Lung (tissue), 12 donors: ENCODE measurements around the gene ZC3H13. TPM values are rescaled to one million over a fixed set of nuclear protein-coding genes. Genes with fewer than 3 reads are reported as not detected.

Experiments used
- ATAC-seq: fragments of 200-7000 bp; cut with Tn5 transposase; one replicate; pipeline ENCODE4 v1.9.1; 2020; ENCODE audit warnings: moderate number of reproducible peaks; ENCODE audit not compliant: insufficient read depth, low FRiP score
- DNase-seq, 3 donors: peaks; one replicate each; pipeline ENCODE4 v3.0.0-alpha.2; 2013 to 2017
- H3K27ac ChIP-seq, 2 donors: one replicate each; pipeline ENCODE4 v1.5.1; 2013; ENCODE audit warnings: mild to moderate bottlenecking in 2 of 2, moderate library complexity in 2 of 2, control low read depth in 1 of 2, inconsistent platforms in 1 of 2, low read depth in 1 of 2, low read length in 1 of 2
- H3K27me3 ChIP-seq, 3 donors: one replicate each; pipeline ENCODE4 v1.5.1; 2013; ENCODE audit warnings: low read length in 2 of 3; ENCODE audit not compliant: control insufficient read depth in 3 of 3, insufficient read depth in 3 of 3
- H3K36me3 ChIP-seq, 4 donors: one replicate each; pipeline ENCODE4 v1.5.1; 2013; ENCODE audit warnings: low read length in 4 of 4, mild to moderate bottlenecking in 1 of 4, moderate library complexity in 1 of 4; ENCODE audit not compliant: control insufficient read depth in 4 of 4, insufficient read depth in 4 of 4
- H3K4me1 ChIP-seq, 5 donors: one replicate each; pipeline ENCODE4 v1.5.1; 2013; ENCODE audit warnings: low read length in 5 of 5, mild to moderate bottlenecking in 2 of 5, moderate library complexity in 1 of 5; ENCODE audit not compliant: control insufficient read depth in 5 of 5, insufficient read depth in 5 of 5
- H3K4me3 ChIP-seq: one replicate; pipeline ENCODE4 v1.5.1; 2013; ENCODE audit warnings: mild to moderate bottlenecking, control low read depth, moderate library complexity
- H3K9ac ChIP-seq, 2 donors: one replicate each; pipeline ENCODE4 v1.5.1; 2013; ENCODE audit warnings: low read length in 2 of 2, control low read depth in 1 of 2; ENCODE audit not compliant: insufficient read depth in 1 of 2
- H3K9me3 ChIP-seq, 4 donors: one replicate each; pipeline ENCODE4 v1.5.1; 2013; ENCODE audit warnings: low read length in 3 of 4, mild to moderate bottlenecking in 1 of 4, moderate library complexity in 1 of 4; ENCODE audit not compliant: control insufficient read depth in 4 of 4, insufficient read depth in 3 of 4
- CTCF ChIP-seq: IDR thresholded peaks from 2 replicates; pipeline ENCODE4 v1.5.1; 2012; ENCODE audit warnings: mild to moderate bottlenecking; ENCODE audit errors: control extremely low read depth, extremely low read depth
- WGBS, 2 donors: extraction: QIAGEN DNeasy Blood & Tissue Kit; methylation state at CpG; one replicate each; pipeline ENCODE4 v1.1.7; 2013; 5-methylcytosine and 5-hydroxymethylcytosine counted together
- polyA plus RNA-seq, 2 donors: library from polyadenylated mRNA; stranded (reverse); fragments of 200-250 nt; gene quantifications; one replicate each; pipeline ENCODE4 v1.2.1, GENCODE V29; 2013
- total RNA-seq, 2 donors: library from RNA; depleted of rRNA in 1 of 2; stranded (reverse); fragments of >200 nt in 1 of 2; gene quantifications; one replicate each; pipeline ENCODE4 v1.2.1, GENCODE V29; 2014 to 2021
- donor health status: control.
- donor health status: control.
- donor health status: Bipolar disorder and iron deficiency.
- donor health status: healthy.
- donor health status: DM: yes; HTN: yes; CAD: no.

ZC3H13 gene
- total and polyA plus RNA-seq, 4 donors, result 12.6 to 54.3 (median 27.3) TPM

GRCh38 chr13:46035066-46035465 is 17.5 kb downstream of the ZC3H13 start:
- no peak overlapping the region for H3K27ac ChIP-seq
- H3K4me1 ChIP-seq, result peaks cover 0 to 2% (median 0%) of the 10 kb centered on the region in 5 donors
- no peak overlapping the region for H3K4me3 ChIP-seq
- TF ChIP-seq CTCF, result no peak
- ATAC-seq (no peak), DNase-seq (no peak)
- no peaks in the 10 kb centered on the region for H3K27me3 ChIP-seq
- H3K9ac ChIP-seq, result no peak overlapping the region
- peaks cover 0 to 8% (median 1%) of the 10 kb centered on the region in 4 donors for H3K9me3 ChIP-seq
- H3K36me3 ChIP-seq, result peaks cover 6 to 31% (median 21%) of the 10 kb centered on the region in 4 donors
- 81 to 82% methylated on average over 2 of the region's 2 CpGs for whole genome bisulfite sequencing, 2 donors

GRCh38 chr13:46032341-46032740 is 20.2 kb downstream of the ZC3H13 start:
- Histone ChIP-seq H3K27ac (no peak overlapping the region), H3K27me3 (no peaks in the 10 kb centered on the region), H3K4me3 (no peak overlapping the region), H3K9ac (no peak overlapping the region), H3K9me3 (peaks cover 0 to 9% (median 1%) of the 10 kb centered on the region in 4 donors), H3K36me3 (peaks cover 2 to 28% (median 13%) of the 10 kb centered on the region in 4 donors), H3K4me1 (peaks cover 0 to 2% (median 0%) of the 10 kb centered on the region in 5 donors)
- DNase-seq (peak in 2 of 3 donors; percentile 25 to 26), ATAC-seq (no peak)
- TF ChIP-seq CTCF, result no peak

- no peak overlapping the region for H3K9ac ChIP-seq
- no peak overlapping the region for H3K27ac ChIP-seq
- H3K9me3 ChIP-seq, result peaks cover 0 to 9% (median 1%) of the 10 kb centered on the region in 4 donors
- peaks cover 2 to 28% (median 13%) of the 10 kb centered on the region in 4 donors for H3K36me3 ChIP-seq
- WGBS, 2 donors, result 95 to 96% methylated on average over 4 of the region's 4 CpGs
- no peak for TF ChIP-seq CTCF
- peaks cover 0 to 2% (median 0%) of the 10 kb centered on the region in 5 donors for H3K4me1 ChIP-seq
- no peaks in the 10 kb centered on the region for H3K27me3 ChIP-seq
- ATAC-seq (no peak), DNase-seq (no peak)
- H3K4me3 ChIP-seq, result no peak overlapping the region
These were observed 20.8 kb downstream of the ZC3H13 start for GRCh38 chr13:46031581-46032263.
